Loucy (cell line): ENCODE data around the gene CRELD1.

Source experiments
- H2AFZ ChIP-seq: fragments of 200-600 bp; sonication (generic); 2 replicates; pipeline ENCODE4 v1.6.0; 2016; ENCODE audit warnings: antibody characterized with exemption, mild to moderate bottlenecking, low read length, moderate library complexity
- H3F3A ChIP-seq: fragments of 200-600 bp; 2 replicates; pipeline ENCODE4 v1.6.0; 2016; ENCODE audit warnings: antibody characterized with exemption, low read depth, mild to moderate bottlenecking
- H3K27me3 ChIP-seq: fragments of 200-600 bp; sonication (generic); 2 replicates; pipeline ENCODE4 v1.6.1; 2014; ENCODE audit warnings: low read length, mild to moderate bottlenecking; ENCODE audit not compliant: insufficient read depth, poor library complexity, severe bottlenecking
- H3K36me3 ChIP-seq: fragments of 200-600 bp; sonication (generic); 2 replicates; pipeline ENCODE4 v1.6.1; 2016; ENCODE audit warnings: low read length; ENCODE audit not compliant: insufficient read depth
- H3K4me1 ChIP-seq: fragments of 200-600 bp; sonication (generic); 2 replicates; pipeline ENCODE4 v1.5.1; 2014; ENCODE audit warnings: low read length, mild to moderate bottlenecking; ENCODE audit not compliant: insufficient read depth, poor library complexity, severe bottlenecking
- H3K4me2 ChIP-seq: fragments of 200-600 bp; sonication (generic); 2 replicates; pipeline ENCODE4 v1.6.0; 2014; ENCODE audit warnings: antibody characterized with exemption, low read length, low read depth, mild to moderate bottlenecking; ENCODE audit not compliant: poor library complexity, severe bottlenecking
- H3K4me3 ChIP-seq: fragments of 200-600 bp; sonication (generic); 2 replicates; pipeline ENCODE4 v1.5.1; 2014; ENCODE audit warnings: low read length, mild to moderate bottlenecking, mixed read lengths; ENCODE audit not compliant: poor library complexity, severe bottlenecking
- H3K79me2 ChIP-seq: fragments of 200-600 bp; sonication (generic); 2 replicates; pipeline ENCODE4 v1.6.1; 2014; ENCODE audit warnings: low read length; ENCODE audit not compliant: insufficient read depth
- H3K9ac ChIP-seq: fragments of 200-600 bp; sonication (generic); 2 replicates; pipeline ENCODE4 v1.6.0; 2014; ENCODE audit warnings: mild to moderate bottlenecking, low read depth, low read length, moderate library complexity; ENCODE audit not compliant: poor library complexity, severe bottlenecking
- H3K9me2 ChIP-seq: fragments of 200-600 bp; sonication (generic); replicated peaks from 2 replicates; pipeline ENCODE4 v1.6.1; 2016; ENCODE audit warnings: low read depth, low read length, mixed read lengths
- H3K9me3 ChIP-seq: fragments of 200-600 bp; sonication (generic); 2 replicates; pipeline ENCODE4 v1.6.1; 2014; ENCODE audit warnings: mild to moderate bottlenecking, antibody characterized with exemption, low read length, low read depth; ENCODE audit not compliant: insufficient read depth
- H4K20me1 ChIP-seq: fragments of 200-600 bp; sonication (generic); 2 replicates; pipeline ENCODE4 v1.6.0; 2014; ENCODE audit warnings: antibody characterized with exemption, low read length, mild to moderate bottlenecking; ENCODE audit not compliant: insufficient read depth, poor library complexity, severe bottlenecking
- EZH2phosphoT487 ChIP-seq: fragments of 200-600 bp; IDR thresholded peaks from 2 replicates; pipeline ENCODE4 v1.6.1; 2018; ENCODE audit warnings: antibody characterized with exemption, mild to moderate bottlenecking, moderate library complexity, borderline replicate concordance
- TF ChIP-seq, protein P1 (sequence below): fragments of 200-600 bp; sonication (generic); conservative IDR thresholded peaks from 2 replicates; pipeline ENCODE4 v1.5.1; 2014; ENCODE audit warnings: mild to moderate bottlenecking, antibody characterized with exemption, low read length

The CRELD1 gene, protein sequence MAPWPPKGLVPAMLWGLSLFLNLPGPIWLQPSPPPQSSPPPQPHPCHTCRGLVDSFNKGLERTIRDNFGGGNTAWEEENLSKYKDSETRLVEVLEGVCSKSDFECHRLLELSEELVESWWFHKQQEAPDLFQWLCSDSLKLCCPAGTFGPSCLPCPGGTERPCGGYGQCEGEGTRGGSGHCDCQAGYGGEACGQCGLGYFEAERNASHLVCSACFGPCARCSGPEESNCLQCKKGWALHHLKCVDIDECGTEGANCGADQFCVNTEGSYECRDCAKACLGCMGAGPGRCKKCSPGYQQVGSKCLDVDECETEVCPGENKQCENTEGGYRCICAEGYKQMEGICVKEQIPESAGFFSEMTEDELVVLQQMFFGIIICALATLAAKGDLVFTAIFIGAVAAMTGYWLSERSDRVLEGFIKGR

DNA sequence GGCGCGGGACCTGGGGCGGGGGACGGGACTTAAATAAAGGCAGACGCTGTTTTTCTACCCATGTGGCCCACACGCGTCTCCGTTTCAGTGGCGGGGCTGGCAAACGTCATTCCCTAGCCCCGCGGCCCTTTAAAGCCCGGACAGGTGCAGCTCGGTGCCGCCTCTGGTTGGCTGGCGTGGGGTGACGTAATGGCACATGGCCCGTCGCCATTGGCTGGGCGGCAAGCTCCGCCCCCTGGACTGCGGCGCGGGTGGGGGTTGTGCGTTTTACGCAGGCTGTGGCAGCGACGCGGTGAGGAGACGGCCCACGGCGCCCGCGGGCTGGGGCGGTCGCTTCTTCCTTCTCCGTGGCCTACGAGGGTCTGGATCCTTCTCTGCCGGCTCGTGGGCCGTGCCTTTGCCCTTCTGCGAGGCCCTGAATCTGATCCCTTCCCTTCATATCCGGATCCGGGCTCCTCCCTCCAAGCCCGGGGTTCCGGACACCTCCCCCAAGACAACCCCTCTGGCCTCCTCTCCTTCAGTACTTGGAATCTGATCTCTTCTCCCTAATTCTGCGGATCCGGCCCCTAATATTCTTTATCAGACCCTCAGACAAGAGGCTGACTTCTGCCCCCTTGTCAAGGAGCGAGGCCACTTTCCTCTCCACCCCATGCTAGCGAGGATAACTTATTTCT lies at the start of gene CRELD1:
CRELD1 (plus strand) TSS at position 274 of the 674 bp plus-strand sequence. CDS start 605 bp downstream, outside the sequence.
- Histone ChIP-seq H3K36me3 (peaks cover 8% of the 10 kb centered on the region; the same call in 1 of the 2 replicates), H3K4me3 (peak within 1 kb of the TSS; percentile 81), H3K4me2 (peak within 1 kb of the TSS; percentile 98), H3K9me3 (no peaks in the 10 kb centered on the region), H3K9me2 (no peaks in the 10 kb centered on the region), H3K4me1 (peaks cover 23% of the 10 kb centered on the region), H3F3A (no peaks in the 10 kb centered on the region), H3K27me3 (no peaks in the 10 kb centered on the region), H2AFZ (peak within 1 kb of the TSS; percentile 89), H3K9ac (peak within 1 kb of the TSS; percentile 83), H3K79me2 (peaks cover 32% of the 10 kb centered on the region), H4K20me1 (peaks cover 7% of the 10 kb centered on the region)
- TF ChIP-seq, protein P1, sequence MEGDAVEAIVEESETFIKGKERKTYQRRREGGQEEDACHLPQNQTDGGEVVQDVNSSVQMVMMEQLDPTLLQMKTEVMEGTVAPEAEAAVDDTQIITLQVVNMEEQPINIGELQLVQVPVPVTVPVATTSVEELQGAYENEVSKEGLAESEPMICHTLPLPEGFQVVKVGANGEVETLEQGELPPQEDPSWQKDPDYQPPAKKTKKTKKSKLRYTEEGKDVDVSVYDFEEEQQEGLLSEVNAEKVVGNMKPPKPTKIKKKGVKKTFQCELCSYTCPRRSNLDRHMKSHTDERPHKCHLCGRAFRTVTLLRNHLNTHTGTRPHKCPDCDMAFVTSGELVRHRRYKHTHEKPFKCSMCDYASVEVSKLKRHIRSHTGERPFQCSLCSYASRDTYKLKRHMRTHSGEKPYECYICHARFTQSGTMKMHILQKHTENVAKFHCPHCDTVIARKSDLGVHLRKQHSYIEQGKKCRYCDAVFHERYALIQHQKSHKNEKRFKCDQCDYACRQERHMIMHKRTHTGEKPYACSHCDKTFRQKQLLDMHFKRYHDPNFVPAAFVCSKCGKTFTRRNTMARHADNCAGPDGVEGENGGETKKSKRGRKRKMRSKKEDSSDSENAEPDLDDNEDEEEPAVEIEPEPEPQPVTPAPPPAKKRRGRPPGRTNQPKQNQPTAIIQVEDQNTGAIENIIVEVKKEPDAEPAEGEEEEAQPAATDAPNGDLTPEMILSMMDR = no peak
- no peak for TF ChIP-seq EZH2phosphoT487

DNA sequence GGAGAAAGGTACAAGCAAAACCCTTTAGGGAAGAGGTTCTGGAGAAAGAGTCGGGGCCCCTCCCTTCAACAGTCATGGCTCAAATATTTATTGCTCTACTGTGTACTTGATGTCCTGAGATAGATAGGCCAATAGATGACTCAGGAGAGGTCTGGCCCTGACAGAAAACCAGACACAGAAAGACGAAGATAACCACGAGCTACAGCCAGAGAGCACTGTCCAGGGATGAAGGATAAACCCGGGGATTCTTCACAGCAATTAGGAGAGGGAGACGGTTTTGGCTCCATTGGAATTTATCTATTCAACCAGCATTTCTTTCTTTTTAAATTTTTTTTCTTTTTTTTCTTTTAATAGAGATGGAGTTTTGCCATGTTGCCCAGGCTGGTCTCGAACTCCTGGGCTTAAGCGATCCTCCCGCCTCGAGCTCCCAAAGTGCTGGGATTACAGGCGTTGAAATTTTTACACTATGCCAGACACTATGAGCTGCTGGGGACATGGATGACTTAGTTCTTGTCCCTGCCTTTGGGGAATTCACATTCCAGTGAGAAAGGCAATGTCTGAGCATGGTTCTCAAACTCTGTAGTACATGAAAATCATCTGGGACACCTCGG lies 49.0 kb upstream of the CRELD1 start:
- Histone ChIP-seq H3K4me1 (no peaks in the 10 kb centered on the region), H3K9me3 (no peaks in the 10 kb centered on the region), H3K27me3 (no peaks in the 10 kb centered on the region), H3K4me2 (no peak overlapping the region), H3K36me3 (no peaks in the 10 kb centered on the region), H3K9ac (no peak overlapping the region), H2AFZ (no peak overlapping the region), H3F3A (no peaks in the 10 kb centered on the region), H3K79me2 (no peaks in the 10 kb centered on the region), H4K20me1 (no peaks in the 10 kb centered on the region), H3K9me2 (no peaks in the 10 kb centered on the region), H3K4me3 (no peak overlapping the region)
- no peak for TF ChIP-seq EZH2phosphoT487
- TF ChIP-seq, protein P1 = no peak

DNA sequence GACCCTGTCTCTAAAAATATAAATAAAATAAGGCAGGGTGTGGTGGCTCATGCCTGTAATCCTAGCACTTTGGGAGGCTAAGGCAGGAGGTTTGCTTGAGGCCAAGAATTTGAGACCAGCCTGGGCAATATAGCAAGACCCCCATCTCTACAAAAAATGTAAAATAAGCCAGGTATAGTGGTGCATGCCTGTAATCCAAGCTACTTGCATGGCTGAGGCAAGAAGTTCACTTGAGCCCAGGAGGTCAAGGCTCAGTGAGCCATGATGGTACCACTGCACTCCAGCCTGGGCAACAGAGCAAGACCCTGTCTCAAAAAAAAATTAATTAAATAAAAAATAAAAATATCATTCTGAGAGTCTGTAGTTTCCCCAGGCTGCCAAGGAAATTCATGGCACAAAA lies 47.3 kb upstream of the CRELD1 start:
- no peaks in the 10 kb centered on the region for H3K36me3 ChIP-seq
- H3K4me1 ChIP-seq = peaks cover 4% of the 10 kb centered on the region

More for the DNA sequence above, 47.3 kb upstream of the CRELD1 start:
- Histone ChIP-seq H3K4me2 (no peak overlapping the region), H3K9ac (no peak overlapping the region), H3K79me2 (peaks cover 9% of the 10 kb centered on the region), H3K4me3 (no peak overlapping the region), H4K20me1 (peaks cover 6% of the 10 kb centered on the region), H3K9me2 (no peaks in the 10 kb centered on the region), H2AFZ (no peak overlapping the region), H3K27me3 (no peaks in the 10 kb centered on the region), H3F3A (no peaks in the 10 kb centered on the region), H3K9me3 (no peaks in the 10 kb centered on the region)
- TF ChIP-seq, protein P1 = no peak
- no peak for TF ChIP-seq EZH2phosphoT487
